Natural killer cell (primary cell): ENCODE results near the gene DTX2. TPM values are rescaled to one million over a fixed set of nuclear protein-coding genes. Genes with fewer than 3 reads are reported as not detected.
"Not testable (repeated sequence)": the region's sequence is repeated elsewhere in the genome, so short reads cannot be mapped to it uniquely, and the experiment has no call there.

Experiments used
- ATAC-seq, 3 donors: fragments of 150-1000 bp in 2 of 3; fragments of 200-7000 bp in 1 of 3; cut with Tn5 transposase; 1 replicate in 1 of 3; 2 replicates in 2 of 3; pipeline ENCODE4 v1.10.0; 2021; ENCODE audit warnings: mild to moderate bottlenecking in 2 of 3, moderate library complexity in 2 of 3
- DNase-seq, 2 donors: peaks; one replicate each; pipeline versions ENCODE4 v3.0.0 to v3.0.0-alpha.2; 2013 to 2021; ENCODE audit warnings: mixed read lengths in 1 of 2
- H3K27ac ChIP-seq: one replicate; pipeline ENCODE4 v1.5.1; 2013; ENCODE audit warnings: mild to moderate bottlenecking, low read length
- H3K27me3 ChIP-seq: one replicate; pipeline ENCODE4 v1.6.1; 2013; ENCODE audit warnings: low read length; ENCODE audit not compliant: control insufficient read depth, insufficient read depth
- H3K36me3 ChIP-seq: one replicate; pipeline ENCODE4 v1.6.1; 2013; ENCODE audit warnings: low read length; ENCODE audit not compliant: control insufficient read depth, insufficient read depth
- H3K4me1 ChIP-seq: one replicate; pipeline ENCODE4 v1.6.1; 2013; ENCODE audit warnings: low read length; ENCODE audit not compliant: control insufficient read depth, insufficient read depth
- H3K4me3 ChIP-seq: one replicate; pipeline ENCODE4 v1.5.1; 2013; ENCODE audit warnings: low read length
- H3K9me3 ChIP-seq: one replicate; pipeline ENCODE4 v1.6.1; 2013; ENCODE audit warnings: low read length; ENCODE audit not compliant: control insufficient read depth, insufficient read depth
- H3K27ac Mint-ChIP-seq, 2 donors: one replicate each; pipeline ENCODE4 v1.8.0; 2022; ENCODE audit warnings: mild to moderate bottlenecking in 2 of 2, mixed read lengths in 2 of 2, moderate library complexity in 1 of 2
- H3K27me3 Mint-ChIP-seq, 2 donors: one replicate each; pipeline ENCODE4 v1.8.0; 2022; ENCODE audit warnings: low read depth in 2 of 2, mixed read lengths in 2 of 2
- H3K36me3 Mint-ChIP-seq: one replicate; pipeline ENCODE4 v1.8.0; 2022; ENCODE audit warnings: mixed read lengths
- H3K4me1 Mint-ChIP-seq, 2 donors: one replicate each; pipeline ENCODE4 v1.8.0; 2022; ENCODE audit warnings: mixed read lengths in 2 of 2
- H3K4me3 Mint-ChIP-seq: one replicate; pipeline ENCODE4 v1.8.0; 2022; ENCODE audit warnings: mild to moderate bottlenecking, moderate library complexity, mixed read lengths
- H3K9me3 Mint-ChIP-seq, 2 donors: one replicate each; pipeline ENCODE4 v1.8.0; 2022; ENCODE audit warnings: mixed read lengths in 2 of 2
- WGBS: methylation state at CpG from one replicate; pipeline ENCODE4 v1.1.7; 2013; ENCODE audit warnings: missing lambda C conversion rate; ENCODE audit not compliant: insufficient coverage; 5-methylcytosine and 5-hydroxymethylcytosine counted together
- intact Hi-C: fragments of 100-400 bp; cut with micrococcal nuclease; formaldehyde crosslinking; loops from one replicate; pipeline ENCODE4 v1.14.2; 2022
- total RNA-seq, 4 donors: library from RNA; stranded (reverse); fragments of 120-200 nt in 1 of 4; gene quantifications; one replicate each; pipeline versions ENCODE4 v1.2.3 to v1.2.4, GENCODE V29; 2013 to 2022

Gene DTX2
- total RNA-seq, 3 donors from 2014 or later (not counting 1 experiment from before 2014, with no cell fraction given), result 32.3 to 48.3 (median 40.5) TPM

DNA sequence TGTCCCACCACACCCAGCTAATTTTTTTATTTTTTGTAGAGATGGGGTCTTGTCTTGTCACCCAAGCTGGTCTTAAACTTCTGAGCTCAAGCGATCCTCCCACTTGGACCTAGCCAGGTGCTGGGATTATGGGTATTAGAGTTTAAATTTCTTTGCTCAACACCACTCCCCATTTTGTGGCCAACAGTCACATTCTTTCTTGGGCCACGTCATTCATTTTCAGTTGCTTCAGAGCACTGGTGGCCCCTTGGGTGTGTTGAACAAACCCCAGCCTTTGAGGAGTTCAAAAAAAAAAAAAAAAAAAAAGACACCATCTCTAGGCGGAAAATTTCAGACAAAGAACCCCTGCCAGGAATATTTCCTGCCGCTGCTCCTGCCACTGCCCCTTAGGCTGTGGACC, 4.5 kb upstream of the DTX2 start:
- H3K27me3 Mint-ChIP-seq, H3K4me1 ChIP-seq, H3K4me3 Mint-ChIP-seq, ATAC-seq, H3K27ac ChIP-seq, H3K27ac Mint-ChIP-seq, intact Hi-C loops, H3K9me3 Mint-ChIP-seq, DNase-seq, H3K36me3 Mint-ChIP-seq, H3K27me3 ChIP-seq, H3K36me3 ChIP-seq, H3K4me3 ChIP-seq, H3K4me1 Mint-ChIP-seq, H3K9me3 ChIP-seq: not testable (repeated sequence)
- no CpG with 5 or more reads among the region's 4 CpGs for WGBS

DNA sequence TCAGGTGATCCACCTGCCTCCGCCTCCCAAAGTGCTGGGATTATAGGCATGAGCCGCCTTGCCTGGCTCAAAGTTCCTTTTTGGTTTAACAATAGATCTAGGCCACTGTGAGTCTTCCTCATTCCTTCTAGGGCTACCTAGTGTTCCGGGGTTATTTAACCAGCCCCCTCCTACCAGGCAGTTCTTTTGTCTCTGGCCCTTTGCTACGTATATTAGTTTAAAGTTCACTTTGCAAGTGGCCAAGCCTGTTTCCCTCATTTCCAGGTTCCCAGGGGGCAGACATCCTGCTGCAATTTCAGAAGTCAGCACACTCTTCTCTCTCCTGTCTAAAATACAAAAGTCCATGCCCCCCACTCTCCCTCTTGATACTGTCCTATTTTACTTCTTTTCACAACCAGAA, 3.0 kb upstream of the DTX2 start:
- H3K27ac ChIP-seq, H3K9me3 ChIP-seq, H3K36me3 Mint-ChIP-seq, DNase-seq, H3K36me3 ChIP-seq, H3K27me3 ChIP-seq, ATAC-seq, H3K27ac Mint-ChIP-seq, H3K9me3 Mint-ChIP-seq, H3K4me3 Mint-ChIP-seq, H3K4me1 Mint-ChIP-seq, H3K27me3 Mint-ChIP-seq, intact Hi-C loops, H3K4me1 ChIP-seq, H3K4me3 ChIP-seq: not testable (repeated sequence)
- 91% methylated on average over 1 of the region's 4 CpGs for WGBS

DNA sequence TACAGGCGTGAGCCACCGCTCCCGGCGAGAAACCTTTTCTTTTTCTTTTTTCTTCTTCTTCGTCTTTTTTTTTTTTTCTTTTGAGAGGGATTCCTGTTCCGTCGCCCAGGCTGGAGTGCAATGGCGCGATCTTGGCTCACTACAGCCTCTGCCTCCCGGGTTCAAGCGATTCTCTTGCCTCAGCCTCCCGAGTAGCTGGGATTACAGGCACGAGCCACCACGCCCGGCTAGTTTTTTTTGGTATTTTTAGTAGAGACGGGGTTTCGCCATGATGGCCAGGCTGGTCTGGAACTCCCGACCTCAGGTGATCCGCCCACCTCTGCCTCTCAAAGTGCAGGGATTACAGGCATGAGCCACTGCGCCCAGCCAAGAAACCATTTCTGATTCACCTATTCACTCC, 742 bp upstream of the DTX2 start:
- DNase-seq, ATAC-seq, H3K4me3 ChIP-seq, H3K4me1 Mint-ChIP-seq, intact Hi-C loops, H3K4me1 ChIP-seq, H3K9me3 ChIP-seq, H3K27ac Mint-ChIP-seq, H3K9me3 Mint-ChIP-seq, H3K27ac ChIP-seq, H3K27me3 Mint-ChIP-seq, H3K4me3 Mint-ChIP-seq, H3K27me3 ChIP-seq, H3K36me3 ChIP-seq, H3K36me3 Mint-ChIP-seq: not testable (repeated sequence)
- WGBS, result 100% methylated on average over 2 of the region's 20 CpGs

DNA sequence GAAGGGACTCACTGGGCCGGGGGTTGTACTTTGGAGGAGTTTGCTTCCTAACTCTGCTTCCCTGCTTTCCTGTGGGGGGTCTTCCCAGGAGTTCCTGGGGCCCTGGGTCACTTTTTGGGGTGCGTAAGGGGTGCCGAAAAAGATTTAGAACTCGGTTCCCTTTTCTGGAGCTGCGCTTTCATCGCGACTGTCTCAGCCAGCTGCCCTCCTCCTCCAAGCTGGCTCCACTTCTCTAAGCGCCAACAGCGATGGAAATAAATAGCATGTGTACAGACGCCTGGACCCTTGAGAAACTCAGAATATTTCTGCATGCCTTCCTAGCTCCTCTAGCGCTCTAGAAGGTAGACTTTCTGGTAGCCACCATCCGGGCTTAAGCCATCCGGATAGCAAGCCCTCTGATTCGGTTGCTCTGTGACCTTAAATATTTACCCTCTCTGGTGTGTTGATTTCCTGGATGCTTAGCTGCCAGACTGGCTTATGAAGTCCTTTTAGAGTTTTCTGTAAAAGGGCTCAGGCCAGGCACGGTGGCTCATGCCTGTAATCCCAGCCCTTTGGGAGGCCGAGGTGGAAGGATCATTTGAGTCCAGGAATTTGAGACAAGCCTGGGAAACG, 868 bp downstream of the DTX2 start:
- H3K9me3 ChIP-seq, H3K27me3 Mint-ChIP-seq, DNase-seq, H3K27ac ChIP-seq, H3K36me3 ChIP-seq, H3K36me3 Mint-ChIP-seq, H3K4me1 ChIP-seq, H3K4me1 Mint-ChIP-seq, intact Hi-C loops, H3K4me3 Mint-ChIP-seq, H3K27me3 ChIP-seq, ATAC-seq, H3K4me3 ChIP-seq, H3K27ac Mint-ChIP-seq, H3K9me3 Mint-ChIP-seq: not testable (repeated sequence)
- no CpG with 5 or more reads among the region's 17 CpGs for WGBS

DNA sequence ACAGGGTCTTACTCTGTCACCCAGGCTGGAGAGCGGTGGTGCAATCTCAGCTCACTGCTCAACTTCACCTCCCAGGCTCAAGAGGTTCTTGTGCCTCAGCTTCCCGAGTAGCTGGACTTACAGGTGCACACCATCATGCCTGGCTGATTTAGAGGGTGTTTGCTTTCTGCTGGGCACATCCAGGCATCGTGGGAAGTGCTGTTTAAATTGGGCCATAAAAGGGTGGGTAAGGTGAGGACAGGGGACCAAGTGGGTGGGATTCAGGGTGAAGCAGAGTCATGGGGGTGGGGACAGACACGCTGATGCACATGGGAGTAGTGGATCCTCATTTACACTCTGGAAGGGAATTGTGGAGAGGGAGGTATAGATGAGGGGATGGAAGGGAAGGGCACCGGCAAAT, 3.5 kb downstream of the DTX2 start:
- not testable (repeated sequence) for ATAC-seq

DNA sequence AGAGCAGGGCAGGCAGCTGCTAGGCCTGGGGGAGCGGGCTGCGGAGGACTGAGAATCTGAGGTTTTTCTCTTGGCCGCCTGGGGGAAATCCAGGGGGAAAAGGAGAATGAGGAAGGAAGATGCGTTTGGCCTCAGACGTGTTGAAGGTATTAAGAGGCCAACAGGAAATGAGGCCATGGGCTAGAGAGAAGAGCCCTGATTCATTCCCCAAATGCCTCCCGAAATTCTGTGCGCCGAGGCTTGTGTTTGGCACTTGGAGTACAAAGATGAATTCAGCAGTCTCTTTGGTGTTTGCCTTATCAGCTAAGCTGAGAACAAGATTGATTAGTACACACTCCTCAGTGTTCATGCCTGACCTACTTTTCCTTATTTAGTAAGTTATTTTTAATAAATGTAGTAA, 4.4 kb downstream of the DTX2 start:
- H3K36me3 ChIP-seq, intact Hi-C loops, H3K36me3 Mint-ChIP-seq, H3K4me1 ChIP-seq, H3K27ac ChIP-seq, H3K9me3 ChIP-seq, H3K27me3 Mint-ChIP-seq, DNase-seq, H3K4me1 Mint-ChIP-seq, H3K4me3 Mint-ChIP-seq, H3K27me3 ChIP-seq, ATAC-seq, H3K4me3 ChIP-seq, H3K9me3 Mint-ChIP-seq, H3K27ac Mint-ChIP-seq: not testable (repeated sequence)
- no CpG with 5 or more reads among the region's 8 CpGs for WGBS

More for the DNA sequence above, 3.5 kb downstream of the DTX2 start:
- H3K9me3 ChIP-seq, H3K4me1 ChIP-seq, H3K27ac Mint-ChIP-seq, intact Hi-C loops, H3K4me3 ChIP-seq, H3K4me1 Mint-ChIP-seq, DNase-seq, H3K9me3 Mint-ChIP-seq, H3K27me3 Mint-ChIP-seq, H3K4me3 Mint-ChIP-seq, H3K36me3 ChIP-seq, H3K27ac ChIP-seq, H3K27me3 ChIP-seq, H3K36me3 Mint-ChIP-seq: not testable (repeated sequence)
- 93% methylated on average over 4 of the region's 5 CpGs for WGBS

DNA sequence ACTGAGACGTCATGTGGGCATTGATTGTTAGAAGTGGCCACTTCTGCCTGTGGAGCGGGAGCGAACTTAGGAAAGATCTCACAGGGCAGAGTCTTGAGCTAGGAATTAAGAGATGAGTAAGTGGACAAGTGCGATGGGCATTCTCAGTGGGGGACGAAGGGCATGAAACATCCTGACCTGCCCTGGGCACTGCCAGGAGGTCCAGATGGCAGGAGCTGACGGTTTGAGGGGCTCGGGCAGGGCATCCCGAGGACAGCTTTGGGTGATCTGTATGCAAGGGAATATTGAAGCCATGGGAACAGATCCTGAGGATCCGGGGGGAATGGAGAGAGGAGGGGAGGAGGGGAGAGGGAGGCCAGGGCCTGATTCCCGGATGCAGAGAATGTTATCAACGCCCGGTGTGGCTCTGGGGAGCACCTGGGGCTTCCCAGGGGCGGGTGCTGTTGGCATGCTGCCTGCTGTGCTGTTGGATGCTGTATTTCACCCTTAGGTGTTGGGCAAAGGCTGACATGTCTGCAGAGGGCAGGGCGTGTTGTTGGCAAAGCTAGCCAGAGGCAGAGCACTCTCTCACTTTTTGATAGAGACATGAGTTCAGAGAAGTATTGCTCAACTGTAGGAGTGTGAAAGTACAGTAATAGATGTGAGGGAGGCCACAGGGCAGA, 6.4 kb downstream of the DTX2 start:
- H3K4me3 Mint-ChIP-seq, H3K4me3 ChIP-seq, H3K27me3 ChIP-seq, H3K4me1 ChIP-seq, H3K36me3 ChIP-seq, H3K9me3 Mint-ChIP-seq, DNase-seq, H3K27me3 Mint-ChIP-seq, H3K27ac ChIP-seq, H3K9me3 ChIP-seq, H3K27ac Mint-ChIP-seq, intact Hi-C loops, H3K4me1 Mint-ChIP-seq, H3K36me3 Mint-ChIP-seq: not testable (repeated sequence)
- peak in 1 of 3 donors; percentile 5 for ATAC-seq
- WGBS, result 94% methylated on average over 9 of the region's 14 CpGs

DNA sequence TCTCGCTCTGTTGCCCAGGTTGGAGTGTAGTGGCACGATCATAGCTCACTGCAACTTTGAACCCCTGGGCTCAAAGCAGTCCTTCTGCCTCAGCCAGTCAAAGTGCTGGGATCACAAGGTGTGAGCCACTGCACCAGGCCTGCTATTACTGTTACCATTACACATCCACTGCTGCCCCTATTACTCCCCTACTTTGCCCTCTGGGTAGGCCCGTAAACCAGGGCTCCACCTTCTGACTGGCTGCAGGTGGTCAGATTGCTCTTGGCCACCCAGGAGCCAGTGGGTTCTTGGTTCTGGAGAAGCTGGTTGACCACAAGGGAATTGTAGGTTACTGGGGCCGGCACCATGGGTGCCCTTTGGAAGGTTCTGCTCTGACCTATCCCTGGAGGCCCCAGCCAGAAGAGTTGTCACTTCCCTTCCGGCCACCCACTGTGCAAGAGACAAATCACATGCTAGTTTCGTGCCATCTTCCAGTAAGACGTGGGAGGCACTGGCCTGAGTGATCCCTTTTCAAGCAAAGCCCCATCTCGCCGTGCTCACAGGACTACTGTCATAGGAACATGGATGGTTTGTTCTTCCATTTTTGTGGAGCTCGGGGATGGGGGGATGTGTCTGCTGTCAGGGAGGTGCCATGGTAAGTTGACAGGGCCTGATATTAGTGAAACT, 10.2 kb downstream of the DTX2 start:
- H3K27me3 Mint-ChIP-seq, H3K4me3 Mint-ChIP-seq, H3K27ac Mint-ChIP-seq, H3K9me3 ChIP-seq, ATAC-seq, H3K4me1 ChIP-seq, H3K36me3 ChIP-seq, H3K27ac ChIP-seq, intact Hi-C loops, H3K4me1 Mint-ChIP-seq, H3K4me3 ChIP-seq, DNase-seq, H3K9me3 Mint-ChIP-seq, H3K27me3 ChIP-seq, H3K36me3 Mint-ChIP-seq: not testable (repeated sequence)
- 96% methylated on average over 8 of the region's 10 CpGs for WGBS
